ENCODE results near the gene FANCD2.
"Not testable (repeated sequence)": the region's sequence is repeated elsewhere in the genome, so short reads cannot be mapped to it uniquely, and the experiment has no call there.

Gene FANCD2

DNA sequence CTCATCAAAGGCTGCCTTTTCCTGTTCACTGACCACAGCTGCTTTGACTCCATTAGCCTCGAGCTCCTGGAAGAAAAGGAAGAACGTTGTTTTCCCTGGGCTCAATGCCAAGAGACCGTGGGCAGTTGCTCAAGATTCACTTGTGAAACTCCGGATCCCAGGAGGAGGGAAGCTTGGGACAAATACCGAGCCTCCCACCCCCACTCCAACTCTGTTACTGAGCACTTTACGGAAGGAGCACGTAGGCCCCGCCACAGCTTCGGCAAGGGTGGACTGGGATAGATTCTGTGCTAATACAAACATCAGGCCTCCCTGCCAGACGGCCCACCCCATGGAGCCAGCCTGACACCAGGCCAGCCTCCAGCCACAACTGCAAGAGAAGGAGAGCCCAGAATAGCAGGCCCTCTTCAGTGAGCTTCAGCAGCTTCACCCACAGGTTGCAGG is 10.8 kb upstream of the FANCD2 start:
- no peak for DNase-seq

DNA sequence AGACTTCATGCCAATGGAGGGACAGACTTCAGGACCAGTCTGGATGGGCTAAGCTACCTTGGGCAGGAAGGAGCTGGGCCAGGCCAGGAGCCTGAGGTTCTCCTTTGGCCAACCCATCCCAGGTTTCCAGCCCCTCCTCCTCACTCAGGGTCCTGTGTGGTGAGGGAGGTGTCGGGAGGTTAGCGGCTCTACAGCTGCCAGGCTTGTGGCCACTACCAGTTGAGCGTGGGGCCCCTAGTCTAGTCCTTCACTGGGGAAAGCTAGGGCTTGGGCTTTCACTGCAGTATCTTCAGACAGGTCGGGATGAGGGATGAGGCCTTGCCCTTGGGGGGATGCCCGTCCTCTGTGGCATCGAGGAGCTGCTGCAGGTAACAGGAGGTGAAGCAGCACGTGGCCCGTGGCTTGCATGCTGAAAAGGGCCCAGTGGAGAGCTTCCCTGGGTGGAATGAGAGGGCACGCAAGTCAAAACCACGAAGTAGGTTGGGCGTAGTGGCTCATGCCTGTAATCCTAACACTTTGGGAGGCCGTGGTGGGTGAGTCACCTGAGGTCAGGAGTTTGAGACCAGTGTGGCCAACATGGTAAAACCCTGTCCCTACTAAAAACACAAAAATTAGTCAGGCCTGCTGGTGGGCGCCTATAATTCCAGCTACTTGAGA is 8.5 kb upstream of the FANCD2 start:
- DNase-seq, result peak; percentile 77

GRCh38 chr3:10018806-10019205 is 7.4 kb upstream of the FANCD2 start:
- DNase-seq, result not testable (repeated sequence)

- DNase-seq, result no peak
Observed at GRCh38 chr3:10019326-10019725, 6.9 kb upstream of the FANCD2 start.

- no peak for DNase-seq
Observed at GRCh38 chr3:10021856-10022775, 4.1 kb upstream of the FANCD2 start.

DNA sequence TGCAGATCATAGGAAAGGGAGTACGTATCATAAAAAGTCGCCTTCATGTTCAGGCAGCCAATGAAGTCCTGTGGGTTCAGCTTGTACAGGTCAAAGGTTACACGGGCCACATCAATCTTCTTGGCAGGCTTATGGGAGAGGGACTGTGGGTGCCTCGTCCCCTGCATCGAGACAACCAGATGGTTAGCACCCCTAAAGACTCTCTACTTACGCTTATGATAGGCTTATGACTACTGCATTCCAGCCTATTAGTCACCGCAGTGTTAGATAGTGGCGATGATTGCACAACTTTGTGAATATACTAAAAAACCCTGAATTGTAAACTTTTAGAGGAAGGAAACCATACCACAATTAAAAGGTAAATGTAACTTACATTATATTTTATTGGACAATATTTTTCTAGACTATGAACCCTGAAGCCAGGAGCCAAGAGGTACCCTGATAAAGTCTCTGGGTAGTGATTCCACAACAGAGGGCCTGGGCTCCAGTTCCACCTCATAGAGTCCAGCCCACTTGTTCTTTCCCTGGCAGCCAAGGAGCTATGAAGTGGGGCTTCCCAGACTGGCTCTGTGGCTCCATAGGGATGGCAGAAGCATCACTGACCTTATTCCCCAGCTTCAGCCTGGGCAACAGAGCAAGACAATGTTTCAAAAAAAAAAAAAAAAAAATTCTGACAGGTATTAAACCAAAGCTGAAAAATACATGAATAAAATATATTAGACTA is 2.5 kb upstream of the FANCD2 start:
- no peak for DNase-seq

GRCh38 chr3:10025205-10026083 is 793 bp upstream of the FANCD2 start:
- DNase-seq, result no peak

- no peak for DNase-seq
Observed at GRCh38 chr3:10041034-10041433, 14.8 kb downstream of the FANCD2 start.

GRCh38 chr3:10047876-10048275 is 21.6 kb downstream of the FANCD2 start:
- DNase-seq, result no peak

DNA sequence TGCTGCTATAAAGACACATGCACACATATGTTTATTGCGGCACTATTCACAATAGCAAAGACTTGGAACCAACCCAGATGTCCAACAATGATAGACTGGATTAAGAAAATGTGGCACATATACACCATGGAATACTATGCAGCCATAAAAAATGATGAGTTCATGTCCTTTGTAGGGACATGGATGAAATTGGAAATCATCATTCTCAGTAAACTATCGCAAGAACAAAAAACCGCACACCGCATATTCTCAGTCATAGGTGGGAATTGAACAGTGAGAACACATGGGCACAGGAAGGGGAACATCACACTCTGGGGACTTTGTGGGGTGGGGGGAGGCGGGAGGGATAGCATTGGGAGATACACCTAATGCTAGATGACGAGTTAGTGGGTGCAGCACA is 26.8 kb downstream of the FANCD2 start:
- DNase-seq, result not testable (repeated sequence)

DNA sequence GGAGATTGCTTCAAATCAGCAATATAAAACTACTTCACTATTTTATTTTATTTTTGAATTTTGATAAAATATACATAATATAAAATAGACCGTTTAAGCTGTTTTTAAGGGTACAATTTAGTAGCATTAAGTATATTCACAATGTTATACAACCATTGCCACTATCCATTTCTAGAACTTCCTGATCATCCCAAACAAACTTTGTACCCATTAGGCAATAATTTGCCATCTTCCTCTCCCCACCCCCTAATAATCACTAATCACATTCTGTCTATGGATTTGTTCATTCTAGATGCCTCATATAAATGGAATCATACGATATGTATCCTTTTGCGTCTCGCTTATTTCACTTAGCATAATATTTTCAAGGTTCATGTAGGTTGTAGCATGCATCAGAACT is 28.9 kb downstream of the FANCD2 start:
- DNase-seq, result no peak

GRCh38 chr3:10070077-10070476 is 43.8 kb downstream of the FANCD2 start:
- not testable (repeated sequence) for DNase-seq

GRCh38 chr3:10074666-10075065 is 48.4 kb downstream of the FANCD2 start:
- no peak for DNase-seq

GRCh38 chr3:10081871-10082270 is 55.6 kb downstream of the FANCD2 start:
- no peak for DNase-seq

GRCh38 chr3:10085738-10086137 is 59.5 kb downstream of the FANCD2 start:
- no peak for DNase-seq

GRCh38 chr3:10088256-10088655 is 62.0 kb downstream of the FANCD2 start:
- no peak for DNase-seq

- DNase-seq, result no peak
Observed at GRCh38 chr3:10090179-10090578, 63.9 kb downstream of the FANCD2 start.

DNA sequence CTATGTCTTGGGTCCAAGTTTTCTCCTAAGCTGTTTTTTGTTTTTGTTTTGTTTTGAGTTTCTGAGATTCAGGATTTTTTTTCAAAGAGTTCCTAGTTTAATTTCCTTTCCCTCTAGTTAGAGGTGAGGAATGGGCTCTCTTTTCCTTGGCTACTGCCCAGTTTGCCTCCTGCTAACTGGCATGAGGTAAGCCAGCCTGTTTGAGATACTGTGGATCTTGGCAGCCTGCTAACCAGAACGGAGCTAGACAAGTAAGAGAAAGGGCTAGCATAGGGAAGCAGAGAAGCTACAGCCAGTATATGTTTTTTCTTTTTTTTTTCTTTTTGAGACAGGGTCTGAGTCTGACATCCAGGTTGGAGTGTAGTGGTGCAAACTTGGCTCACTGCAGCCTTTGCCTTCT is 64.5 kb downstream of the FANCD2 start:
- not testable (repeated sequence) for DNase-seq

- DNase-seq, result not testable (repeated sequence)
Observed at GRCh38 chr3:10091387-10091786, 65.2 kb downstream of the FANCD2 start.

DNA sequence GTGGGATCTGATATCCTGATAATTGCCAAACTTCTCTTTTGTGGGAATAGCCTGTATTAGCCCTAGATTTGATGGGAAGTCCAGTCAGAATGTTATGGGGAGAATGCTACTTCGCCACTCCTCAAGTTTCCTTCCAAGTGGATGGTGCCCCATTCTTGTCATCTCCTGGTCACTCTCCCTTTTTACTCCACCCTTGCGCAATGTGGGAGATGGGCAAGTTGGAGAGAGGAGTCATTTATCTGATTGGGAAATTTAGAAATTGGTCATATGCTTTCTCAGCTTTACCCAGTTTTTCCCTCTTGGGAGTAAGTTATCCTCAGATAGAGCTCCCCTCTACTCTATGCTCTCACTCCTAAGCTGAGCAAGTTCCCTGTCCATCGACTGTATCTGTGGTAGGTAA is 67.4 kb downstream of the FANCD2 start:
- DNase-seq, result no peak

DNA sequence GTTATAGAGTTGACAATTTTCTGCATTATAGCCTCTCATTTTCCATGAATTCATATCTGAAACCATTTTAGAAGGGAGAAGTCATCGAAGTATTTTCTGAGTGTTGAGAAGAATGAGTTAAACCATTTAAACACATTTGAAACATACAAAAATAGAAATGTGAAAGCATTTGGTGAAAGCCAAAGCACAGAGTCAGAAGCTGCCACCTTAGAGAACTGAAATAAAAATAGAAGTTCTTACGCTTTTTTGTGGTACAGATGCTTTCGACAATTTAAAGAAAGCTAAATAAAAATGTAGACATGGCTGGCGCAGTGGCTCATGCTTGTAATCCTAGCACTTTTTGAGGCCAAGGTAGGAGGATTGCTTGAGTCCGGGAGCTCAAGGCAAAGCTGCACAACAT is 72.8 kb downstream of the FANCD2 start:
- no peak for DNase-seq

DNA sequence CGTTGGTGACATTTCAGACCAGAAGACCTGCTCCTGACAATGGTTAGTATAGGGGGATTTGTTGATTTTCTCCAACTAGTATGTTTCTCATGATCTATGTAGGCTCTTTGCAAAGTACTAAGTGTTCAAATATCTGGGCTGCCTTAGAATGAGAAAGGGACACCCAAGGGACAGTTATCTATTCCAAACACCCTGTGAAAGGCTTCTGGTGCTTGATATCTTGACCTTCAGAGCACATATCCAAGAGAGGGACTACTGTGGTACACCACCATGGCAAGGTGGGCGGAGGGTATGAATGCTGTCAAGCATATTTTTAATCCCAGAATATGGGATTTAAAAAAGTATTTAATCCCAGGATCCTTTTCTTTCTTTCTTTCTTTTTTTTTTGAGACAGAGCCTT is 80.7 kb downstream of the FANCD2 start:
- DNase-seq, result no peak

DNA sequence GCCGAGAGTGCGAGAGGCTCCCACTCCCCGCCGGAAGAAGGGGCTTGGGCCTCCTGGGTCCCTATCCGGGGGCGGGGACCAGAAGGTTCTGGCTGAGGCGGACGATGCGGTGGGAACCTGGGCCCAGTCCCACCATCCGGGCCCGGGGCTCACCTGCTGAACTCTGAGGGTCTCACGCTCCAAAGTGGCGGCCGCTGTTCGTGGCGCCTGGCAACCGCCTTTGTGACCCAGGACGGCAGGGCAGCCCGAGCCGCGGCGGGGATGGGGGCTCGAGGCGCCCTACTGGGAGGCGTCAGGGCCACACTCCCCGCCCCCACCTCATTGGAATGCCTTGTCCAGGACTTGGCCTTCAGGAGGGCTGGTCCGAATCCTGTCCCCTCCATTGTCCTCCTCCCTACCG is 81.9 kb downstream of the FANCD2 start, which contains the start of gene FANCD2OS:
FANCD2OS (minus strand) TSS at position 165 of the 400 bp plus-strand sequence. CDS start 3,481 bp downstream, outside the sequence.
- DNase-seq, result no peak
